Measurements from ENCODE around the gene LMAN1L. TPM values are rescaled to one million over a fixed set of nuclear protein-coding genes. Genes with fewer than 3 reads are reported as not detected.

LMAN1L gene
- total RNA-seq, 4 donors from 2014 or later: 0.29 to 1.3 TPM; not detected in 2

DNA sequence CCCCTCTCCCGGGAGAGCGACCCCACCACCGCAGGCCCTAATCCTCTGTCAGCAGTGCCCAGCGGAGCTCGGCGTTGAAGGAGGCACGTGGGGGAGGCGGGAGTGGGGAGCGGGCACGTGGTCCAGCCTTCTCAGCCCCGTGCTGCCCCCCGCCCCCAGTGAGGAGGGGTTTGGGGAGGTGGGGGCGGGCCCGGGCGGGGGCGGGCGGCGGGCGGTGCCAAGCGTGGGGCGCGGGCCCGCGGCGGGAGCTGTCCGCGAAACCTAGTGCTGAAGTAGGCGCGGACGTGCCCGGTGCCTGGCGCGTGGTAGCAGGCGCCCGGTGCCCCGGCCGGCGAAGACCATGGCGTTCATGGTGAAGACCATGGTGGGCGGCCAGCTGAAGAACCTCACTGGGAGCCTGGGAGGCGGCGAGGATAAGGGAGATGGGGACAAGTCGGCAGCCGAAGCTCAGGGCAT is 13.8 kb downstream of the LMAN1L start, which contains the start of gene CPLX3:
Gene CPLX3 (plus strand): TSS at position 264 of the 456 bp plus-strand sequence. CDS start 77 bp downstream, at position 341.
- no peak within 1 kb of the TSS for H3K4me3 ChIP-seq (ENCODE audit: low read depth, poor library complexity, severe bottlenecking)
- intact Hi-C loops (cut with DNase I; ENCODE audit: low total_unique reads): no loop called here
- no peak for DNase-seq (ENCODE audit: low spot score in 2 of 2)
- TF ChIP-seq POLR2A (IDR thresholded peaks at IDR 0.05): no peak
- TF ChIP-seq, protein P1, sequence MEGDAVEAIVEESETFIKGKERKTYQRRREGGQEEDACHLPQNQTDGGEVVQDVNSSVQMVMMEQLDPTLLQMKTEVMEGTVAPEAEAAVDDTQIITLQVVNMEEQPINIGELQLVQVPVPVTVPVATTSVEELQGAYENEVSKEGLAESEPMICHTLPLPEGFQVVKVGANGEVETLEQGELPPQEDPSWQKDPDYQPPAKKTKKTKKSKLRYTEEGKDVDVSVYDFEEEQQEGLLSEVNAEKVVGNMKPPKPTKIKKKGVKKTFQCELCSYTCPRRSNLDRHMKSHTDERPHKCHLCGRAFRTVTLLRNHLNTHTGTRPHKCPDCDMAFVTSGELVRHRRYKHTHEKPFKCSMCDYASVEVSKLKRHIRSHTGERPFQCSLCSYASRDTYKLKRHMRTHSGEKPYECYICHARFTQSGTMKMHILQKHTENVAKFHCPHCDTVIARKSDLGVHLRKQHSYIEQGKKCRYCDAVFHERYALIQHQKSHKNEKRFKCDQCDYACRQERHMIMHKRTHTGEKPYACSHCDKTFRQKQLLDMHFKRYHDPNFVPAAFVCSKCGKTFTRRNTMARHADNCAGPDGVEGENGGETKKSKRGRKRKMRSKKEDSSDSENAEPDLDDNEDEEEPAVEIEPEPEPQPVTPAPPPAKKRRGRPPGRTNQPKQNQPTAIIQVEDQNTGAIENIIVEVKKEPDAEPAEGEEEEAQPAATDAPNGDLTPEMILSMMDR (IDR thresholded peaks at IDR 0.05): no peak
- 9 to 15% methylated on average over 14 to 16 of the region's 44 CpGs for WGBS, 2 donors

DNA sequence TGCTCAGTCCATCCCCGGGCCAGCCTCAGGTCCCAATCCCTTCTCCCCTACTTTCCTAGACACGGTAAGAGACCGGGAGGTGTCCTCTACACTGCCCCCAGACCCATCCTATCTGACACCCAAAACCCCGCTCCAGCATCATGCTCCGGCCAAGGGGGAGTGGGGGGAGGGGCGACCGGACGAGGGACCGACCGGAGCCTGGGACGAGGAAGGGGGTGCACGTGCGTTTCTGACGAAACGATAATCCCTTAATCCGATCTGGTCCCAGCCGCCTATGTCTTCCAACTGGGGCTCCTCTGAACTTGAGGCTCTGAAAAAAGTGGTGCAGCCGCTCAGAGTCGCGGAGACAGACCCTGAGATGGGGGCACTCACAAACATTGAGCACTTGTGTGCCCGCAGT is 14.3 kb downstream of the LMAN1L start:
- DNase-seq (ENCODE audit: low spot score in 2 of 2): no peak
- TF ChIP-seq, protein P1 (IDR thresholded peaks at IDR 0.05): no peak
- no peak for TF ChIP-seq POLR2A (IDR thresholded peaks at IDR 0.05)
- WGBS, 2 donors: 20 to 26% methylated on average over 21 of the region's 21 CpGs
- H3K4me3 ChIP-seq (ENCODE audit: low read depth, poor library complexity, severe bottlenecking): no peak overlapping the region
- intact Hi-C loops (cut with DNase I; ENCODE audit: low total_unique reads): no loop called here

- 66 to 70% methylated on average over 5 of the region's 5 CpGs for WGBS, 2 donors
- TF ChIP-seq POLR2A (IDR thresholded peaks at IDR 0.05): no peak
- TF ChIP-seq, protein P1 (IDR thresholded peaks at IDR 0.05): no peak
- intact Hi-C loops (cut with DNase I; ENCODE audit: low total_unique reads): no loop called here
- H3K4me3 ChIP-seq (ENCODE audit: low read depth, poor library complexity, severe bottlenecking): no peak overlapping the region
- DNase-seq (ENCODE audit: low spot score in 2 of 2): no peak
These were observed 15.0 kb downstream of the LMAN1L start for GRCh38 chr15:74827614-74828013.

- intact Hi-C loops (cut with DNase I; ENCODE audit: low total_unique reads): no loop called here
- 72 to 77% methylated on average over 6 of the region's 6 CpGs for WGBS, 2 donors
- no peak overlapping the region for H3K4me3 ChIP-seq (ENCODE audit: low read depth, poor library complexity, severe bottlenecking)
- DNase-seq (ENCODE audit: low spot score in 2 of 2): no peak
- TF ChIP-seq, protein P1 (IDR thresholded peaks at IDR 0.05): no peak
- TF ChIP-seq POLR2A (IDR thresholded peaks at IDR 0.05): no peak
These were observed 16.2 kb downstream of the LMAN1L start for GRCh38 chr15:74828835-74829234.

DNA sequence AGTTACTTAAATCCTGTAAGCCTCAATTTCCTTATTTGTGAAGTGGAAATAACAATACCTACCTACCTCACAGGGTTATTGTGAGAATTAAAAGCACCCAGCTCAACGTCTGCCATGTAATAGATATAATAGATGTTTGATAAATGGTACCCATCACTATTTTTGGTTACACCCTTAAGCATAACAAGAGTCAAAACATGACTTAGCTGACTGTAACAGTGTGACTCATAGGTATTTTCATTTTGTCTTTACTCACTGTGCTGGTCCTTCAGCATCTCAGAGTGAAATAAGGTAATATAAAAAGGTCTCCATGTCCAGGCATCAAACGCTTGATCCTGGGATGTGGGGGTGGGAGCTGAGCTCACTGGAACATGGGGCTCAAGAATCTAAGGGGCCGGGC is 16.9 kb downstream of the LMAN1L start:
- WGBS, 2 donors: 68% methylated on average over 3 of the region's 3 CpGs
- intact Hi-C loops (cut with DNase I; ENCODE audit: low total_unique reads): no loop called here
- no peak for TF ChIP-seq POLR2A (IDR thresholded peaks at IDR 0.05)
- TF ChIP-seq, protein P1 (IDR thresholded peaks at IDR 0.05): no peak
- no peak for DNase-seq (ENCODE audit: low spot score in 2 of 2)
- no peak overlapping the region for H3K4me3 ChIP-seq (ENCODE audit: low read depth, poor library complexity, severe bottlenecking)

GRCh38 chr15:74829991-74830390 is 17.4 kb downstream of the LMAN1L start:
- WGBS, 2 donors: 59 to 62% methylated on average over 6 of the region's 6 CpGs
- H3K4me3 ChIP-seq (ENCODE audit: low read depth, poor library complexity, severe bottlenecking): no peak overlapping the region
- no peak for DNase-seq (ENCODE audit: low spot score in 2 of 2)
- TF ChIP-seq POLR2A (IDR thresholded peaks at IDR 0.05): no peak
- TF ChIP-seq, protein P1 (IDR thresholded peaks at IDR 0.05): no peak
- intact Hi-C loops (cut with DNase I; ENCODE audit: low total_unique reads): no loop called here
